ENCODE data around the gene DRD5.

The DRD5 gene

DNA sequence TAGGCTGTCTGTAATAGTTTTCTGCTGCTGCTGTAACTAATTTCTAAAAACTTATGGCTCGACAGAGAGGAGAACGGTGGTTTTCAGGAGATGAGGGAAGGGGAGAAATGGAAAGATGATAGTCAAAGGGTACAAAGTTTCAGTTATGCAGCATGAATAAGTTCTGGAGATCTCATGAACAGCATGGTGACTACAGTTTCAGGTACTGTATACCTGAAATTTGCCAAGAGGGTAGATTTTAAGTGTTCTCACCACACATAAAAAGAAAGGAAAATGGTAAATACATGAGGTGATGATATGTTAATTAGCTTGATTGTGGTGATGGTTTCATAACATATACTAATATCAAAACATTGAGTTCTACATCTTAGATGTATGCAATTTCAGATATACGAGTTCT is 34.9 kb downstream of the DRD5 start:
- DNase-seq (ENCODE audit: low spot score) = no peak

GRCh38 chr4:9820343-9820742 is 38.9 kb downstream of the DRD5 start:
- DNase-seq (ENCODE audit: low spot score) = no peak

GRCh38 chr4:9825049-9825448 is 43.6 kb downstream of the DRD5 start:
- no peak for DNase-seq (ENCODE audit: low spot score)

DNA sequence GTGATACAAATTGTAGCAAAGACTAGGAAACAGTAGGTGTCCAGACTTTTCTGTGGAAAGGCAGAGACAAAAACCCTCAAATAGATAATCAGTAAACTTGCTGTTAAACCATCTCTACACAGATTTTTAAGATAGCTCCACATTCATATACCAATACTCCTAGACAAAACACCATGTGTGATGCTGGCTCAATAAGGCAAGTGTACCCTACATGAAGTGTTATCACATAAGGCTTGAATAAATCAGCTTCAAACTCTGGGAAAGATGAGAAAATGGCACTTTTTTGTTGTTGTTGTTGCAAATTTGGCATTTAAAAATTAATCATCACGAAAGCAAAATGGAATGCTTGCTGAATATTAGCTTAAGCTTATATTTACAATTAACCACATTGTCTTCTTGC is 45.1 kb downstream of the DRD5 start:
- DNase-seq (ENCODE audit: low spot score) = no peak

- no peak for DNase-seq (ENCODE audit: low spot score)
These were observed 51.2 kb downstream of the DRD5 start for GRCh38 chr4:9832640-9833039.

DNA sequence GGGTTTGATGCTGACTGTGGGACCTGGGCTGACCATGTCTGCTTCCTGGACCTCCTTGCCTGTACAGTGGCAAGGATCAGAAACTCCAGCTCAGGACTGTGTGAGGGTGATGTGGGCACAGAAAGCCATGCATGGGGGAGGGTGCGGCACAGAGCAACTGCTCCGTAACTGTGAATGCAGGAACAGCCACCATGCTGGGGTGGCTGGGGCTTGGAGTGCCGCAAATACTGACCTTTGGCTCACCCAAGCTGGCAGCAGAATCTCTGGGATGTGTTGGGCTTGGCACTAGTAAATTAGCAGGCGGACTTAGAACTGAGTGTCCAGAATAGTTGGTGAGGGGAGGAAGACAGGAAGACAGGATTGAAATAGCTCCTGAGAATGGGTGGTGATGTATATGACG is 52.0 kb downstream of the DRD5 start:
- no peak for DNase-seq (ENCODE audit: low spot score)

Measured in left forelimb (tissue), 1 donor.